M059J (cell line): ENCODE measurements around the gene AQP5. TPM values are rescaled to one million over a fixed set of nuclear protein-coding genes. Genes with fewer than 3 reads are reported as not detected.

Experiments
- total RNA-seq: library from RNA; depleted of rRNA; stranded (reverse); fragments of >200 nt; shearing (Covaris generic); gene quantifications from 2 replicates; pipeline ENCODE4 v1.2.3, GENCODE V29; 2014; rRNA removed

Gene AQP5
- total RNA-seq, 1 experiment from 2014 or later = 0.25 TPM

Other genes with a start within 250 kb of the AQP5 start
- gene TMBIM6, start 220.3 kb upstream of the AQP5 start, total RNA-seq = 585 and 680 TPM in 2 replicates
- gene NCKAP5L, start 133.5 kb upstream of the AQP5 start, total RNA-seq = 9.0 and 17.6 TPM in 2 replicates
- gene BCDIN3D, start 118.8 kb upstream of the AQP5 start, total RNA-seq = 2.9 and 4.8 TPM in 2 replicates
- 0.34 and 0.49 TPM in 2 replicates for gene FAIM2, start 58.0 kb upstream of the AQP5 start, total RNA-seq
- gene AQP2, start 11.1 kb upstream of the AQP5 start, total RNA-seq = not detected in 2 replicates
- gene AQP6, start 11.1 kb downstream of the AQP5 start, total RNA-seq = not detected in 2 replicates
- gene RACGAP1, start 63.6 kb downstream of the AQP5 start, total RNA-seq = 113 and 137 TPM in 2 replicates
- 0.69 and 4.2 TPM in 2 replicates for gene ASIC1, start 95.7 kb downstream of the AQP5 start, total RNA-seq
- 48.7 and 52.9 TPM in 2 replicates for gene SMARCD1, start 123.5 kb downstream of the AQP5 start, total RNA-seq
- 0.20 TPM in 1 of 2 replicates, not detected in the other for gene GPD1, start 142.1 kb downstream of the AQP5 start, total RNA-seq
- 67.6 and 72.0 TPM in 2 replicates for gene COX14, start 150.4 kb downstream of the AQP5 start, total RNA-seq
- gene CERS5, start 205.5 kb downstream of the AQP5 start, total RNA-seq = 26.1 and 28.9 TPM in 2 replicates